NCI-H82 treated with DMSO at 0.1 percent for 48 hours (cell line): ENCODE measurements around the gene HBE1.

ENCODE experiments used
- DNase-seq: peaks from one replicate; lab custom pipeline; 2025; ENCODE audit not compliant: unreplicated experiment; lab: John Stamatoyannopoulos, UW

The HBE1 gene

GRCh38 chr11:5235364-5236095, 34.2 kb downstream of the HBE1 start:
- no peak for DNase-seq

GRCh38 chr11:5234381-5234834, 35.3 kb downstream of the HBE1 start, which contains the start of gene HBD:
Gene HBD, minus strand, starts transcription at chr11:5234483. Its CDS starts 50 bp downstream, at chr11:5234433.
- no peak for DNase-seq

- DNase-seq, result no peak
These were observed 36.4 kb downstream of the HBE1 start for GRCh38 chr11:5233307-5233706.

- no peak for DNase-seq
These were observed 36.9 kb downstream of the HBE1 start for GRCh38 chr11:5232821-5233220.

GRCh38 chr11:5232176-5232575, 37.6 kb downstream of the HBE1 start:
- no peak for DNase-seq

GRCh38 chr11:5231111-5231510, 38.6 kb downstream of the HBE1 start:
- no peak for DNase-seq

GRCh38 chr11:5230266-5230665, 39.5 kb downstream of the HBE1 start:
- no peak for DNase-seq

- no peak for DNase-seq
These were observed 39.9 kb downstream of the HBE1 start for GRCh38 chr11:5229796-5230195.

GRCh38 chr11:5229356-5229755, 40.4 kb downstream of the HBE1 start:
- no peak for DNase-seq

GRCh38 chr11:5228124-5228523, 41.6 kb downstream of the HBE1 start:
- DNase-seq, result no peak

- no peak for DNase-seq
These were observed 42.1 kb downstream of the HBE1 start for GRCh38 chr11:5227681-5228080.

GRCh38 chr11:5226732-5227310, 42.9 kb downstream of the HBE1 start, which contains the start of gene HBB:
Gene HBB, minus strand, starts transcription at chr11:5227071. Its CDS starts 50 bp downstream, at chr11:5227021.
- no peak for DNase-seq

GRCh38 chr11:5225480-5225871, 44.3 kb downstream of the HBE1 start:
- DNase-seq, result no peak

GRCh38 chr11:5224538-5225479, 44.9 kb downstream of the HBE1 start:
- DNase-seq, result no peak

GRCh38 chr11:5223686-5224085, 46.1 kb downstream of the HBE1 start:
- no peak for DNase-seq

GRCh38 chr11:5223146-5223545, 46.6 kb downstream of the HBE1 start:
- no peak for DNase-seq
